Skeletal muscle satellite cell (primary cell): ENCODE measurements around the gene SORL1.
"Not testable (repeated sequence)": the region's sequence is repeated elsewhere in the genome, so short reads cannot be mapped to it uniquely, and the experiment has no call there.

Experiments used
- H3K27me3 ChIP-seq: 2 replicates; pipeline ENCODE4 v1.7.0; 2013; ENCODE audit warnings: low read length; ENCODE audit not compliant: control insufficient read depth, insufficient read depth
- H3K36me3 ChIP-seq: 2 replicates; pipeline ENCODE4 v1.7.0; 2013; ENCODE audit warnings: mild to moderate bottlenecking, control low read depth, low read length; ENCODE audit not compliant: insufficient read depth
- H3K4me1 ChIP-seq: 2 replicates; pipeline ENCODE4 v1.7.0; 2013; ENCODE audit warnings: low read length; ENCODE audit not compliant: control insufficient read depth, insufficient read depth
- H3K4me2 ChIP-seq: 2 replicates; pipeline ENCODE4 v1.7.0; 2013; ENCODE audit warnings: mild to moderate bottlenecking, low read length
- H3K4me3 ChIP-seq: 2 replicates; pipeline ENCODE4 v1.7.0; 2013; ENCODE audit warnings: low read length
- H3K9ac ChIP-seq: 2 replicates; pipeline ENCODE4 v1.7.0; 2013; ENCODE audit warnings: mild to moderate bottlenecking, low read depth, low read length, moderate library complexity
- H3K9me3 ChIP-seq: replicated peaks from 2 replicates; pipeline ENCODE4 v1.7.0; 2013; ENCODE audit warnings: mild to moderate bottlenecking, control low read depth, low read length

SORL1 gene

GRCh38 chr11:121566279-121567168, 114.4 kb downstream of the SORL1 start:
- no peak overlapping the region for H3K9ac ChIP-seq
- no peaks in the 10 kb centered on the region for H3K36me3 ChIP-seq
- H3K27me3 ChIP-seq, result peaks cover 30% of the 10 kb centered on the region
- H3K4me3 ChIP-seq, result no peak overlapping the region
- no peak overlapping the region for H3K4me2 ChIP-seq
- no peaks in the 10 kb centered on the region for H3K4me1 ChIP-seq
- H3K9me3 ChIP-seq, result no peaks in the 10 kb centered on the region

GRCh38 chr11:121567995-121568394, 115.9 kb downstream of the SORL1 start:
- peaks cover 26% of the 10 kb centered on the region for H3K27me3 ChIP-seq
- H3K4me3 ChIP-seq, result no peak overlapping the region
- no peaks in the 10 kb centered on the region for H3K36me3 ChIP-seq
- no peaks in the 10 kb centered on the region for H3K4me1 ChIP-seq
- H3K4me2 ChIP-seq, result no peak overlapping the region
- H3K9ac ChIP-seq, result no peak overlapping the region
- H3K9me3 ChIP-seq, result no peaks in the 10 kb centered on the region

- not testable (repeated sequence) for H3K9me3 ChIP-seq, H3K4me2 ChIP-seq, H3K4me1 ChIP-seq, H3K4me3 ChIP-seq, H3K9ac ChIP-seq, H3K36me3 ChIP-seq
- H3K27me3 ChIP-seq, result peaks cover 40% of the 10 kb centered on the region
Observed at GRCh38 chr11:121569332-121570299, 117.5 kb downstream of the SORL1 start.

GRCh38 chr11:121570453-121570852, 118.3 kb downstream of the SORL1 start:
- H3K27me3 ChIP-seq, result peaks cover 32% of the 10 kb centered on the region
- H3K9ac ChIP-seq, result no peak overlapping the region
- H3K4me1 ChIP-seq, result peaks cover 3% of the 10 kb centered on the region
- no peak overlapping the region for H3K4me2 ChIP-seq
- no peaks in the 10 kb centered on the region for H3K36me3 ChIP-seq
- H3K9me3 ChIP-seq, result no peaks in the 10 kb centered on the region
- H3K4me3 ChIP-seq, result no peak overlapping the region

GRCh38 chr11:121571506-121571905, 119.4 kb downstream of the SORL1 start:
- H3K4me3 ChIP-seq, result no peak overlapping the region
- no peak overlapping the region for H3K9ac ChIP-seq
- no peaks in the 10 kb centered on the region for H3K9me3 ChIP-seq
- H3K36me3 ChIP-seq, result no peaks in the 10 kb centered on the region
- H3K27me3 ChIP-seq, result peaks cover 41% of the 10 kb centered on the region
- no peak overlapping the region for H3K4me2 ChIP-seq
- peaks cover 6% of the 10 kb centered on the region for H3K4me1 ChIP-seq

GRCh38 chr11:121572571-121573059, 120.5 kb downstream of the SORL1 start:
- no peak overlapping the region for H3K9ac ChIP-seq
- no peak overlapping the region for H3K4me2 ChIP-seq
- no peaks in the 10 kb centered on the region for H3K9me3 ChIP-seq
- H3K36me3 ChIP-seq, result no peaks in the 10 kb centered on the region
- H3K4me3 ChIP-seq, result no peak overlapping the region
- H3K4me1 ChIP-seq, result peaks cover 6% of the 10 kb centered on the region
- peaks cover 50% of the 10 kb centered on the region for H3K27me3 ChIP-seq

- H3K27me3 ChIP-seq, result peaks cover 58% of the 10 kb centered on the region
- H3K4me2 ChIP-seq, result no peak overlapping the region
- H3K4me1 ChIP-seq, result peaks cover 6% of the 10 kb centered on the region
- H3K4me3 ChIP-seq, result no peak overlapping the region
- H3K9ac ChIP-seq, result no peak overlapping the region
- no peaks in the 10 kb centered on the region for H3K36me3 ChIP-seq
- no peaks in the 10 kb centered on the region for H3K9me3 ChIP-seq
Observed at GRCh38 chr11:121574801-121575200, 122.7 kb downstream of the SORL1 start.

GRCh38 chr11:121575250-121575962, 123.3 kb downstream of the SORL1 start:
- Histone ChIP-seq H3K4me3 (no peak overlapping the region), H3K4me2 (no peak overlapping the region), H3K36me3 (no peaks in the 10 kb centered on the region), H3K4me1 (peaks cover 6% of the 10 kb centered on the region), H3K9ac (no peak overlapping the region), H3K27me3 (peaks cover 58% of the 10 kb centered on the region), H3K9me3 (no peaks in the 10 kb centered on the region)

- no peaks in the 10 kb centered on the region for H3K9me3 ChIP-seq
- H3K27me3 ChIP-seq, result peaks cover 55% of the 10 kb centered on the region
- H3K4me2 ChIP-seq, result no peak overlapping the region
- peaks cover 6% of the 10 kb centered on the region for H3K4me1 ChIP-seq
- H3K9ac ChIP-seq, result no peak overlapping the region
- no peaks in the 10 kb centered on the region for H3K36me3 ChIP-seq
- no peak overlapping the region for H3K4me3 ChIP-seq
Observed at GRCh38 chr11:121575963-121576290, 123.8 kb downstream of the SORL1 start.

DNA sequence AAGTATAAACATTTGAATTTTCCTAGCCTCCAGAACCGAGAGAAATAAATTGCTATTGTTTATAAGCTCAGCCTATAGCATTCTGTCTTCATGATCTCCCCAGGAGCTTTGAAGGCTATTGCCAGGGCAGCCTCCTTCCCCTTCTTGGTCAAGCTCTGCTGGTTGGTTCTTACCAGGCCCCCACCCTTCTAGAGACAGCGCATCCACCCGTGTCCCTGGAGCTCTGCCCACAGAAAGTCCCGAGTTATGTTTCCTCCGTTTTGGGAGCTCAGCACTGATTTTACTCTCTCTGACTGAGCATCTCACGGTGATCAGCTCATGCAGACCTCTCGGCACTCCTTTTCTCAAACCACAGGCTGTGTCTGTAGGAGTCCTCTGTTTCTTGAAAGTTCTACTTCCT, 124.4 kb downstream of the SORL1 start:
- Histone ChIP-seq H3K27me3 (peaks cover 49% of the 10 kb centered on the region), H3K36me3 (no peaks in the 10 kb centered on the region), H3K9ac (no peak overlapping the region), H3K4me3 (no peak overlapping the region), H3K9me3 (no peaks in the 10 kb centered on the region), H3K4me1 (peaks cover 6% of the 10 kb centered on the region), H3K4me2 (no peak overlapping the region)
